ENCODE results near the gene ZSCAN12. TPM values are rescaled to one million over a fixed set of nuclear protein-coding genes. Genes with fewer than 3 reads are reported as not detected.
A peak's percentile ranks its signal among the peaks of the same experiment; 100 is the strongest.

Gene ZSCAN12
- total and polyA plus RNA-seq, 2 of the 13 experiments (the other 11 are each of a cell fraction or from before 2014, with no cell fraction given): 2.8 to 8.9 TPM

DNA sequence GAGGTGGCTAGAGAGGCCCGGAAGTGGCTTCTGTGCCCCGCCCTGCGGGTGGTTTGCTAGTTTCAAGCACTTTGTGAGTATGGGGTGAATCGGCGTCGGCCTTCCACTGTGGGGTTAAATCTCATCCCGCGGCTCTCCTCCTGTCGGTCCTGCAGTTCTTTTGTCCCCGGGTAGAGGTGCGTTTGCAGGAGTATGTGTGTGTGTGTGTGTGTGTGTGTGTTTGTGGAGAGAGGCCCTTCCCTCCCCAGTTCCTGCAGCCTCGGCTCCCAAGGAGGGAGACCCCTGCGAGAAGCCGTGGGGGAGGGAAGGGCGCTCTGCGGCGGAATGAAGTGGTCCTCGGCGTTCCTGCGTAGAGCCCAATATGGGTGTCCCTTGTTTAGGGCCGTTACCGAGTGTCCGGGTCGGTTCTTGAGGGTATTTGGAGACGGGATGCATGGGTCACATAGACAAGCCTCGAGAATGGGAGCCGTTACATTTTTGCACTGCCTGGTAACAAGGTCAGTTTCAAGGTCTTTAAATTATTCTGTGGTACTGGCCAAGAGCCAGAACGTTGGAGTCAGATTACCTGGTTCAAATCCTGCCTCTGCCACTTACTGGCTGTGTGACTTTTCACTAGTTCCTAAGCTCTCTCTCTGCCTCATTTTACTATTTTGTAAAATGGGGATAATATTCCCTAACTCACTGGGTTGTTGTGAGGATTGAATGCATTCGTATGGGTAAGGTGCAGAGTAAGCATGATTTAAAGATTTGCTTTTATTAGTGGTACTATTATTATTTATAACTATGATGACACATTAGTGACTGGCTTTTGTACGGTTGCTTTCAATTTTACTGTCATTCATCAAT lies 49.4 kb downstream of the ZSCAN12 start, which contains the start of gene ZKSCAN3 (continued):
- TF ChIP-seq PBX3 (CRISPR knock-in tag; IDR thresholded peaks at IDR 0.05; ENCODE audit: borderline replicate concordance): no peak
- TF ChIP-seq NCOA2 (CRISPR knock-in tag; IDR thresholded peaks at IDR 0.05): peak; percentile 50; the same call in 1 of the 2 replicates
- peak; percentile 50; the same call in 1 of the 2 replicates for TF ChIP-seq GMEB1 (CRISPR knock-in tag; IDR thresholded peaks at IDR 0.05; ENCODE audit: borderline replicate concordance)
- peak; percentile 90 for TF ChIP-seq KDM5B (CRISPR knock-in tag; IDR thresholded peaks at IDR 0.05; ENCODE audit: borderline replicate concordance)
- 0 out of 2 replicates have a peak, but pooled peaks have one; percentile 63 for TF ChIP-seq ZNF253 (CRISPR knock-in tag; IDR thresholded peaks at IDR 0.05; ENCODE audit: borderline replicate concordance)
- TF ChIP-seq ARNTL (CRISPR knock-in tag; IDR thresholded peaks at IDR 0.05): no peak
- peak; percentile 39; the same call in 1 of the 2 replicates for TF ChIP-seq POGK (CRISPR knock-in tag; conservative IDR thresholded peaks at IDR 0.05)
- peak; percentile 90; the same call in 1 of the 2 replicates for TF ChIP-seq YEATS2 (CRISPR knock-in tag; IDR thresholded peaks at IDR 0.05; ENCODE audit: borderline replicate concordance)
- no peak for TF ChIP-seq PAF1 (CRISPR knock-in tag; IDR thresholded peaks at IDR 0.05)
- TF ChIP-seq AGO2 (optimal IDR thresholded peaks at IDR 0.05; ENCODE audit: low read depth, low read length): no peak
- TF ChIP-seq, protein P1, sequence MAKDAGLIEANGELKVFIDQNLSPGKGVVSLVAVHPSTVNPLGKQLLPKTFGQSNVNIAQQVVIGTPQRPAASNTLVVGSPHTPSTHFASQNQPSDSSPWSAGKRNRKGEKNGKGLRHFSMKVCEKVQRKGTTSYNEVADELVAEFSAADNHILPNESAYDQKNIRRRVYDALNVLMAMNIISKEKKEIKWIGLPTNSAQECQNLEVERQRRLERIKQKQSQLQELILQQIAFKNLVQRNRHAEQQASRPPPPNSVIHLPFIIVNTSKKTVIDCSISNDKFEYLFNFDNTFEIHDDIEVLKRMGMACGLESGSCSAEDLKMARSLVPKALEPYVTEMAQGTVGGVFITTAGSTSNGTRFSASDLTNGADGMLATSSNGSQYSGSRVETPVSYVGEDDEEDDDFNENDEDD (CRISPR knock-in tag; IDR thresholded peaks at IDR 0.05; ENCODE audit: borderline replicate concordance): no peak; the same call in 1 of the 2 replicates
- 0 out of 2 replicates have a peak, but pooled peaks have one; percentile 55 for TF ChIP-seq ZNF510 (CRISPR knock-in tag; IDR thresholded peaks at IDR 0.05; ENCODE audit: low read depth)
- TF ChIP-seq, protein P2, sequence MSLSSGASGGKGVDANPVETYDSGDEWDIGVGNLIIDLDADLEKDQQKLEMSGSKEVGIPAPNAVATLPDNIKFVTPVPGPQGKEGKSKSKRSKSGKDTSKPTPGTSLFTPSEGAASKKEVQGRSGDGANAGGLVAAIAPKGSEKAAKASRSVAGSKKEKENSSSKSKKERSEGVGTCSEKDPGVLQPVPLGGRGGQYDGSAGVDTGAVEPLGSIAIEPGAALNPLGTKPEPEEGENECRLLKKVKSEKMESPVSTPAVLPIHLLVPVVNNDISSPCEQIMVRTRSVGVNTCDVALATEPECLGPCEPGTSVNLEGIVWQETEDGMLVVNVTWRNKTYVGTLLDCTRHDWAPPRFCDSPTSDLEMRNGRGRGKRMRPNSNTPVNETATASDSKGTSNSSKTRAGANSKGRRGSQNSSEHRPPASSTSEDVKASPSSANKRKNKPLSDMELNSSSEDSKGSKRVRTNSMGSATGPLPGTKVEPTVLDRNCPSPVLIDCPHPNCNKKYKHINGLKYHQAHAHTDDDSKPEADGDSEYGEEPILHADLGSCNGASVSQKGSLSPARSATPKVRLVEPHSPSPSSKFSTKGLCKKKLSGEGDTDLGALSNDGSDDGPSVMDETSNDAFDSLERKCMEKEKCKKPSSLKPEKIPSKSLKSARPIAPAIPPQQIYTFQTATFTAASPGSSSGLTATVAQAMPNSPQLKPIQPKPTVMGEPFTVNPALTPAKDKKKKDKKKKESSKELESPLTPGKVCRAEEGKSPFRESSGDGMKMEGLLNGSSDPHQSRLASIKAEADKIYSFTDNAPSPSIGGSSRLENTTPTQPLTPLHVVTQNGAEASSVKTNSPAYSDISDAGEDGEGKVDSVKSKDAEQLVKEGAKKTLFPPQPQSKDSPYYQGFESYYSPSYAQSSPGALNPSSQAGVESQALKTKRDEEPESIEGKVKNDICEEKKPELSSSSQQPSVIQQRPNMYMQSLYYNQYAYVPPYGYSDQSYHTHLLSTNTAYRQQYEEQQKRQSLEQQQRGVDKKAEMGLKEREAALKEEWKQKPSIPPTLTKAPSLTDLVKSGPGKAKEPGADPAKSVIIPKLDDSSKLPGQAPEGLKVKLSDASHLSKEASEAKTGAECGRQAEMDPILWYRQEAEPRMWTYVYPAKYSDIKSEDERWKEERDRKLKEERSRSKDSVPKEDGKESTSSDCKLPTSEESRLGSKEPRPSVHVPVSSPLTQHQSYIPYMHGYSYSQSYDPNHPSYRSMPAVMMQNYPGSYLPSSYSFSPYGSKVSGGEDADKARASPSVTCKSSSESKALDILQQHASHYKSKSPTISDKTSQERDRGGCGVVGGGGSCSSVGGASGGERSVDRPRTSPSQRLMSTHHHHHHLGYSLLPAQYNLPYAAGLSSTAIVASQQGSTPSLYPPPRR (CRISPR knock-in tag; IDR thresholded peaks at IDR 0.05; ENCODE audit: borderline replicate concordance): peak; percentile 70; the same call in 1 of the 2 replicates
- TF ChIP-seq SALL1 (CRISPR knock-in tag; IDR thresholded peaks at IDR 0.05): peak; percentile 88
- no peak for TF ChIP-seq ZMAT5 (CRISPR knock-in tag; IDR thresholded peaks at IDR 0.05; ENCODE audit: borderline replicate concordance, low read depth)

All from HepG2 (cell line).